GM19193 (cell line): ENCODE results near the gene SENP7.

Source experiments
- POLR2A ChIP-seq: IDR thresholded peaks from 4 replicates; pipeline ENCODE4 v1.6.1; 2011; ENCODE audit not compliant: insufficient read depth, insufficient read length; ENCODE audit errors: extremely low read depth

The SENP7 gene, protein sequence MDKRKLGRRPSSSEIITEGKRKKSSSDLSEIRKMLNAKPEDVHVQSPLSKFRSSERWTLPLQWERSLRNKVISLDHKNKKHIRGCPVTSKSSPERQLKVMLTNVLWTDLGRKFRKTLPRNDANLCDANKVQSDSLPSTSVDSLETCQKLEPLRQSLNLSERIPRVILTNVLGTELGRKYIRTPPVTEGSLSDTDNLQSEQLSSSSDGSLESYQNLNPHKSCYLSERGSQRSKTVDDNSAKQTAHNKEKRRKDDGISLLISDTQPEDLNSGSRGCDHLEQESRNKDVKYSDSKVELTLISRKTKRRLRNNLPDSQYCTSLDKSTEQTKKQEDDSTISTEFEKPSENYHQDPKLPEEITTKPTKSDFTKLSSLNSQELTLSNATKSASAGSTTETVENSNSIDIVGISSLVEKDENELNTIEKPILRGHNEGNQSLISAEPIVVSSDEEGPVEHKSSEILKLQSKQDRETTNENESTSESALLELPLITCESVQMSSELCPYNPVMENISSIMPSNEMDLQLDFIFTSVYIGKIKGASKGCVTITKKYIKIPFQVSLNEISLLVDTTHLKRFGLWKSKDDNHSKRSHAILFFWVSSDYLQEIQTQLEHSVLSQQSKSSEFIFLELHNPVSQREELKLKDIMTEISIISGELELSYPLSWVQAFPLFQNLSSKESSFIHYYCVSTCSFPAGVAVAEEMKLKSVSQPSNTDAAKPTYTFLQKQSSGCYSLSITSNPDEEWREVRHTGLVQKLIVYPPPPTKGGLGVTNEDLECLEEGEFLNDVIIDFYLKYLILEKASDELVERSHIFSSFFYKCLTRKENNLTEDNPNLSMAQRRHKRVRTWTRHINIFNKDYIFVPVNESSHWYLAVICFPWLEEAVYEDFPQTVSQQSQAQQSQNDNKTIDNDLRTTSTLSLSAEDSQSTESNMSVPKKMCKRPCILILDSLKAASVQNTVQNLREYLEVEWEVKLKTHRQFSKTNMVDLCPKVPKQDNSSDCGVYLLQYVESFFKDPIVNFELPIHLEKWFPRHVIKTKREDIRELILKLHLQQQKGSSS

GRCh38 chr3:101512646-101513418 lies at the start of gene SENP7:
TSS of gene SENP7 (minus strand) at chr3:101513212. CDS start at chr3:101513130, 82 bp downstream.
- TF ChIP-seq POLR2A, result peak; percentile 58

- TF ChIP-seq POLR2A, result peak; percentile 92
These were observed 48.8 kb upstream of the SENP7 start, which contains the start of gene TRMT10C for GRCh38 chr3:101561630-101562328. TSS of gene TRMT10C (plus strand) at chr3:101561868. CDS start at chr3:101564782, 2,914 bp downstream.

DNA sequence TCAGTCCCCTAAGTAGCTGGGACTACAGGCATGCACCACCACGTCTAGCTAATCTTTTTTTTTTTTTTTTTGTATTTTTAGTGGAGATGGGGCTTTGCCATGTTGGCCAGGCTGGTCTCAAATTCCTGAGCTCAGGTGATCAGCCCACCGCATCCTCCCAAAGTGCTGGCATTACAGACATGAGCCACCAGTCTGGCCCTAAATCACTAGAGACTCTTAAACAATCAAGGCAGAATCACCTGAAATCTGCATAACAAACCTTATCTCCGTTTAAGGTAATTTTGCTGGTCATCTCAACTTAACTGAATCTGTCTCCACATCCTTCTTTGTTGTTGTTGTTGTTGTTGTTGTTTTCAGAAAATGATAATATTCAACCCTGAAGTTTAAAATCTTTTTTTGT lies 43.1 kb upstream of the SENP7 start:
- TF ChIP-seq POLR2A, result no peak

GRCh38 chr3:101549473-101549872 lies 36.5 kb upstream of the SENP7 start:
- TF ChIP-seq POLR2A, result no peak

DNA sequence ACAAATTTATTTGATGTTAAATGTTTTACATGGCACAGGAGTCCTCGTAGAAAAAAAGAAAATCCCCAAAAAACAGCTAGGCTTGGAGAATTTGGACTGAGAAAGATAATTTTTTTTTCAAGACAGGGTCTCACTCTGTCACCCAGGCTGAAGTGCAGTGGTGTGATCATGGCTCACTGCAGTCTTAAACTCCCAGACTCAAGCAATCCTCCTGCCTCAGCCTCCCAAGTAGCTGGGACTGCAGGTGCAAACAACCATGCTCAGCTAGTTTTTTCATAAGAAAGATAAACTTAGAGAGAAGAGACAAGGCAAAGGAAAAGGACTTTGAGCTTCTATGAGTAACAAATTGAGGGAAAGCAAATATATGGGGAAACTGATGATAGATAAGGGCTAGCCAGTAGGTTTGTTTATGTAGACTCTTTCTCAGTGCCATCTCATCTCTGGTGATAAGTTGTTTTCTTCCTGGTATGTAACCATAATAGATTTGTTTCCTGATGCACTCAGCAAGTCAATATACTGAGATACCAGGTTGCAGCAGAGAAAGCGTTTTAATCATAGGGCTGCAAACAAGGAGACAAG lies 35.6 kb upstream of the SENP7 start:
- TF ChIP-seq POLR2A, result no peak

DNA sequence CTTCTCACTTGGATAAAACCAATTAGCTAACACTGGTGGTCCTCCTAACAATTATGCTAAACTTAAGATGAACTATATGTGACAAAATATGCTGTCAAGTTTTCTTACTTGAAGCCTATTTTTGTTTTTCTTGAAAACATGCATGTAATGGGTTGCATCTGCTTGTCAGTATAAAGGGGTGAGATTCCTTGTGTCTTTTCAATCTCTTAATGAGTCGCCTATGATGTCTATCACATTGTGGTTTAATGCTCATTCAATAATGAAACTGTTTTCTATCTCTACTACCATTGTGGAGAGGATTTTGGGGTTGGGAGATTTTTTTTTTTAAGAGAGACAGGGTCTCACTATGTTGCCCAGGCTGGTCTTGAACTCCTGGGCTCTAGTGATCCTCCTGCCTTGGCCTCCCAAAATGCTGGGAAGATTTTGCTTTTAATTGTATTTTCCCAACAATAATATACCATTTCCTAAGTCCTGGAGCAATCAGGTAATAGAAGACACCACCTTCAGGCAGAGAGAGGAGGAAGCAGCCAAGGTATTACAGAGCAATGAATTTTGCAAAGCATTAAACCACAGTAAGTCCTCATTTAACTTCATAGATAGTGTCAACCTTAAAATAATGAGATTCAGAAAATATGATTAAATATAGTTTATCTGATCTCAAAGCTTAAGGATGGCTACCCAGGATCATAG lies 31.3 kb upstream of the SENP7 start:
- TF ChIP-seq POLR2A, result no peak

GRCh38 chr3:101542957-101543356 lies 29.9 kb upstream of the SENP7 start:
- no peak for TF ChIP-seq POLR2A

DNA sequence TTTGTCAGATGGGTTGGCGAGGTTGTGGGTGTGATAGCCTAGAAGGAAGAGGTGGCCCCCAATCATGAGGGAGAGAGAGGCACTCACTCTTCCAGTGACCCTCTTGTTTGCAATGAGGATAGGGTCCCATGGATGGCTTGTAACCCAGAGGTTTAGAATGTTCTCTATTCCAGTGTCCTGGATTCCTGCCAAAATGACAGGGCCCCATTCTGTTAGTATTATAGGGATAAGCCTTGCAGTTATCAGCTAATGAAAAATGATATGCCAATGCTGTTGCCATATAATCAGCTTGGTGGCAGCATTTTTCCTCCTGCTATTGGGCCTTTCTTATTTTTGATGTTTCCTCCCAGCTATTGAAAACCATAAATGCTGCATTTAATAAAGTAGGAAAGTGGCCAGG lies 23.3 kb upstream of the SENP7 start:
- no peak for TF ChIP-seq POLR2A

DNA sequence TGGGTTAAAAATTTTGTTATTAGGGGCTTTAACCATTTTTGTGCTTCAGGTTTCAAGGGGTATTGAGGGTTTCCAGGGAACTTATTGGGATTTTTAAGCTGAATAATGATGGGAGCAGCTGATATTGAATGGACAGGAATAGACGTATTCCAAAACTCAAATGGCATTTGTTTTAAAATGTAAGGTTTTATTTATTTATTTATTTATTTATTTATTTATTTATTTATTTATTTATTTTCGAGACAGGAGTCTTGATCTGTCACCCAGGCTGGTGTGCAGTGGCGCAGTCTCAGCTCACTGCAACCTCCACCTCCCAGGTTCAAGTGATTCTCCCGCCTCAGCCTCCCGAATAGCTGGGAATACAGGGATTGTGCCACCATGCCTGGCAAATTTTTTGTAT lies 22.2 kb upstream of the SENP7 start:
- no peak for TF ChIP-seq POLR2A

DNA sequence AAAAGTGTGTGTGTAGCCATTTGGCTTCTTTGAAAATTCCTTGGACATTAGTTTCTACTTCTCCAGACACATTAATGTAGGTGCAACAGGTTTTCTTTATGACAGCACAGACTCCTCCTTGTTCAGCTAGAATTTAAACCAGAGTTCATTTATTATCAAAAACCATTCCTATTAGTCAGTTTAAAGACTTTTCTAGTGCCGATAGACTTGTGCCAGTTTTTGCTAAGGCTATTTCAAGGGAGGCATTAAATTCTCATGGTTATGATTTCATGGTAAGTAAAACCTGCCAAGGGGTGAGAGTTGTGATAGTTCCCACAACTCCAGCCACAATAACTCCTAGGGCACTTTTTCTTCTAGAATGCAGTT lies 20.6 kb upstream of the SENP7 start:
- no peak for TF ChIP-seq POLR2A

DNA sequence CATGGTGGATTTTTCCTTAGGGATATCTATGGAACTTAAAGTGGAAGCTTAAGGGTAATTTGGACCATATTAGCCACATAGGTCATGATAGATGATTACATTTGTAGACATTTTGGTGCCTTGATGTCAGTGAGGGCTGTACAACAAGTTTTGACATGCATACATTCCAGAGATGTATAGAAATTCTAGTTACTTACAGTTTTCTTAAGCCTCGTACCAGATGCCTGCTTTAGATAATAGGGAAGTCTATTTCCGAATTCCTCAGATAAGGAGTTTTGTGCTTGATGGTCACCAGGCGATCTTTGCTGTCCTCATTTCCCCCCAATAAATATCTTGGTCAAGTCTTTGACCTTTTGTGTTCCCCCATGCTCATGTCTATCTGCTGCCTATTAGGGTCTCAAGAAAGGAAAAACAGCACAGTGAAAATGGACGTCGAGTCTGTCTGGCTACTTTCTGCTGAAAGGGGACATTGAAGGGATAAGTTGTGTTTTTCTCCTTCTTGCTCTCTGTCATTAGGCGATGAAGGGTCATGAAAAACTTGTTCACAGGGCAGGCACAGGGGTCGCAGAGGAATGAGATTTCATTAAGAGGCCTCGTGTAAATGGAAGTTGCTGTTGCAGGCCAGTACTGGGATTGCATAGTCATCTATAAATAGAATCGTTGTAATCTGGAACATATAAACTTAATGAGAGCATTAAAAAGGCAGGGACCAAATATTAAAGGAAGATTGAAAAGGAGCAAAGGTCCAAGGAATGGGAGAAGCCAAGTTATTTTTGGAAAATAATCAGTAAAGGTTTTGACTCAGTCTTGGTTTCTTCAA lies 20.0 kb upstream of the SENP7 start:
- no peak for TF ChIP-seq POLR2A

GRCh38 chr3:101531473-101532086 lies 18.6 kb upstream of the SENP7 start:
- no peak for TF ChIP-seq POLR2A
